Activated CD4-positive, alpha-beta T cell treated with anti-CD3 and anti-CD28 coated beads, Interleukin-2, amount 50 U/mL, for 48 hours (primary cell): ENCODE data around the gene IDI2.

Experiments
- DNase-seq, 2 experiments: peaks; one replicate each; pipeline ENCODE4 v3.0.0-alpha.2; 2020

IDI2 gene

DNA sequence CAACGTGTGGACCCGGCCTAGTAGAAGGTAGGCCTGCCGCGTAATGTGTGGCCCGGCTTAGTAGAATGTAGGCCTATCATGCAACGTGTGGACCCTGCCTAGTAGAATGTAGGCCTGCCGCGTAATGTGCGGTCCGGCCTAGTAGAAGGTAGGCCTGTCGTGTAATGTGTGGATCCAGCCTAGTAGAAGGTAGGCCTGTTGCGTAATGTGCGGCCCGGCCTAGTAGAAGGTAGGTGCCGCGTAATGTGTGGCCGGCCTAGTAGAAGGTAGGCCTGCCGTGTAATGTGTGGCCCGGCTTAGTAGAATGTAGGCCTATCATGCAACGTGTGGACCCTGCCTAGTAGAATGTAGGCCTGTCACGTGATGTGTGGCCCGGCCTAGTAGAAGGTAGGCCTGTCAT lies 49.3 kb downstream of the IDI2 start:
- DNase-seq: no peak

DNA sequence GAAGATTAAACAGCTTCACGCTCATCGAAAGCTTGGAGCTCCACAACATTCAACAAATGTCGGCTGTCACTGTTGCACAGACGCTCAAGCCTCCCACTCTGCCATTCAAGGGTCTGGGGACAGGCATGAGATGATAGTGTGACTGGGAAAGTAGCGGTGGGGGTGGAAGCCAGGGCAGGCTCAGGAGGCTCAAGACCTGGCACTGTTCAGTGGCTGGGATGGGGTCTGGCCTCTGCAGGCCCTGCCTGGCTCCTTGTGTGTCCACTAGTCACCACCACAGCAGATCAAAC lies 50.9 kb downstream of the IDI2 start:
- DNase-seq: no peak

DNA sequence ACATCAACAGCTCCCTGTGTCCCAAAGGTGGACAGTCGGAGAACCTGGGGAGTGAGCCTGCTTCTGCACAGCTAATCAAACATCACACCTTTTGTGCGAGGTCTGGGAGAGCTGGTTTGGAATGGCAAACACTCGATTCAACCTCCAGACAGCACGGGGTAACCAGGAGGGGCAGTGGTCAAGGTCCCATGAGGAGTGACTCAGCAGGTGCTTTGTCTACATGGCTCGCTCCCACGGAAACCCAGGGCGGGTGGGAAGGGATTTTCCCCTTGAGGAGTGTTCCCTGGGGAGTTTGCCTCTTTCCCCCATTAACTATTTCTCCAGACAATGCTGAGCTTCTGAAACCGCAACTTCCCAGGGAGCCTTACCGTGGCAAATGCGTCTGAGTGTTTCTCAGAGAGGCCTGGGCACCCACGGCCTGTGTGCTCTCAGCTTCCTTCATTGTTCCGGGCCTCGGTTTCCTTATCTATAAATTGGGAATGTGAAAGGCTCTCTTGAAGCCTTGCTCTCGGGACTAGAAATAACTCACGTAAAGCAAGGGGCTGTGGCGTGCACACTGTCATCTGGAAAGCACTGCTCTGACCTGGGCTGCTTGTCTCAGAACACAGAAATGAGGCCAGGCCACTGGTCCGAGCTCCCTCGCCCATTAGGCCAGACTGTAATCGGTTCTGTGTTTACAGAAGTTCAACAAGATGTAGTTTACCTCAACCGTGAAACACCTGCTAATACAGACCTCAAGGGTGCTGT lies 51.4 kb downstream of the IDI2 start:
- no peak for DNase-seq

DNA sequence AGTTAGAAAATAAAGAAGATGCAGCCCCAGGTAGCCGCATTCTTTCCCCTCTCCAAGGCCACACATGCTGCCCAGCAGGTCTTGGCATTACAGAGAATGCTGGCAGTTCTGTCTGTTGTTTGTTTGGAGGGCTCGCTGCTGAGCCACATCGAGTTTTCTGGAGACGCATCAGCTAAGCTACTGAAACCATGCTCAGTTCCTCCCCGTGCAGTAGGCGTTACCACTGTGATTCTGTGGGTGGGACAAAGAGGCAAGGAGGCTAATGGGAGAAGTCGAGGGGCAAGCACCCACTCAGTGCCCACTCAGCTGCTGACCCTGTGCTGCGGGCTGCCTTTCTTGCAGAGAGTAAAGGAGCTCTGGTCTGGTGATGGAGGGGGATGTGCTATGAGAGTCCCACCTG lies 52.9 kb downstream of the IDI2 start:
- DNase-seq: no peak

- no peak for DNase-seq
Measured at GRCh38 chr10:971613-972012, 54.0 kb downstream of the IDI2 start.

DNA sequence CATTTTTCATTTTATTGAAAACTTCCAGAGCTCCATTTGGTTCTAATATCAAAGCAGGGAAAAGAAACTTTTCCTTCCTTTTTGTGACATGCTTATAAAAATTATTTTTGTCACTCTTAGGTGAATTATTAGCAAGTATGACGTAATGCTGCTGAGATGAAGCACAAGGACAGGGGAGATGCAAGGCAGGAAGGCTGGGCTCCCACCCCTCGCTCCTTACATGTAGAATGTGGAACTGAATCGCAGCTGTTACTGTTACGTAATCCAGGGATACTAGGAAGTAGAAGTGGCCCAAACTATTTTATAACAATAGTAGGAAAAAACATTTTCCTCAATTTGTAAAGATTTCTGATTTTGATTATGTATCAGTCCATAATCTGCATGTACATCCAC lies 54.5 kb downstream of the IDI2 start:
- DNase-seq: no peak

- DNase-seq: no peak
Measured at GRCh38 chr10:970311-971149, 55.1 kb downstream of the IDI2 start.

DNA sequence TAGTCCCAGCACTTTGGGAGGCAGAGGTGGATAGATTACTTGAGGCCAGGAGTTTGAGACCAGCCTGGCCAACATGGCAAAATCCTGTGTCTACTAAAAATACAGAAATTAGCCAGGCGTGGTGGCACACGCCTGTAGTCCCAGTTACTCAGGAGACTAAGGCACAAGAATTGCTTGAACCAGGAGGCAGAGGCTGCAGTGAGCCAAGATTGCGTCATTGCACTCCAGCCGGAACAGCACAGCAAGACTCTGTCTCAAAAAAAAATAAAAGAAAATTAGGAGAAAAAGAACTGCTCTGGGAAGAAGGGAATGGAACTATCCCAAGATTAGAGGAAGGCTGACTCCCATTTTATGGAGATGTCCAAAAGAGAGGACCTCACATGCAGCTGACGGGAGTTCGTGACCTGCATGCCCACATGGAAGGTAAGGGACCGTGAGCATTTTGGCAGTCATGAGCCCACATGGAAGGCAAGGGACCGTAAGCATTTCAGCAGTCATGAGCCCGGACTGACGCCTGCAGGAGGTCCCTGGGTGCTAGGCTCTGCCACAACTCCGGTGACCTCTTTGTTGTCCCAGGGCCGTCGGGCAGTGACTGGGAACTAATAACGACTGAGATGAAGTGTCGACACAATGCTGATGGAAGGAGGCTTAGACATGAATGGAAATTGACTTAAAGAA lies 56.0 kb downstream of the IDI2 start:
- DNase-seq: no peak
